ENCODE data around the gene CHFR. TPM values are rescaled to one million over a fixed set of nuclear protein-coding genes. Genes with fewer than 3 reads are reported as not detected.

Gene CHFR
- total and polyA plus RNA-seq, 2 experiments from 2014 or later = 23.0 to 42.7 TPM

DNA sequence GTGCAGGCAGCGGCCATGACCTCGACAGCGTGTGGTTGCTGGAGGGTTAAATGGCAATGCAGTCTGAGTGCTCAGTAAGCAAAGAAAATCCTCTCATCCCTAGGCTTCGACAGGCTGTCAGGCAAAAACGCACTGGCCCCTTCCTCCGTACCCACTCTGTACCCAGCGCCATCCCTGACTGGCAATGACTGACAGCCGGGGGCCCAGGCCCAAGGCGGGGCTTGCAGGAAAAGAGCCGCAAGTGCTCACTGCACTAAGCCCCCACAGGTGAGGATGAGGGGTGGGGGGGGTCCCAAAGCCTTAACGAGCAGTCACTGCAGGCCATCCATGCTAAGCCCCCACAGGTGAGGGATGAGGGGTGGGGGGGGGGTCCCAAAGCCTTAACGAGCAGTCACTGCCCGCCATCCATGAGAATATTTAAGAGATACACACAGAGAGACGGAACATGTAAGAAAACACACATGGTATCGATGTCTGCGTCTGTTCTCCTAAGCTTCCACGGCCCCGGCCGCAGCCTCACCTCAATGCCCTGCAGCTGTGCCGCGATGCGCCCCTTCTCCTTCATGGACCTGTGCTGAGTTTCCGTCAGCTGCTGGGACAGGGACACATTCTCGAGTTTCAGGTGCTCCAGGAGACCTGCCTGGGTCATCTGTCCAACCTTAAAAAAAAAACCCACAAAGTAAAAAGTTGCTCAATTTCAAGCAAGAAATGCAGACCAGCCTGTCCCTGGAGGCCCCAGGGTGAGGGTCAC, 89.4 kb downstream of the CHFR start:
- Mint-ChIP-seq H3K4me1 (no peaks in the 10 kb centered on the region), H3K27me3 (ENCODE audit: insufficient read depth, low read depth, poor library complexity) (peaks cover 4% of the 10 kb centered on the region), H3K36me3 (ENCODE audit: low read depth) (peaks cover 67% of the 10 kb centered on the region), H3K27ac (no peak overlapping the region), H3K4me3 (no peak overlapping the region), H3K9me3 (no peaks in the 10 kb centered on the region)
- peaks cover 2% of the 10 kb centered on the region for H4K20me1 ChIP-seq (replicated peaks; ENCODE audit: insufficient read depth)
- no peak overlapping the region for H3K27ac ChIP-seq (ENCODE audit: low read depth)
- no peaks in the 10 kb centered on the region for H3F3A ChIP-seq (replicated peaks; ENCODE audit: low read depth)
- H2AFZ ChIP-seq = no peak overlapping the region
- H3K36me3 ChIP-seq (ENCODE audit: insufficient read depth) = peaks cover 11% of the 10 kb centered on the region; the same call in 1 of the 2 replicates
- no peaks in the 10 kb centered on the region for H3K4me1 ChIP-seq (ENCODE audit: insufficient read depth)
- H3K4me2 ChIP-seq = no peak overlapping the region
- TF ChIP-seq EZH2phosphoT487 (IDR thresholded peaks at IDR 0.05; ENCODE audit: unreplicated experiment) = peak; percentile 29
- no peak for TF ChIP-seq NANOG (IDR thresholded peaks at IDR 0.05; ENCODE audit: borderline replicate concordance)
- DNase-seq (ENCODE audit: low spot score) = no peak
- ATAC-seq = no peak
- no peaks in the 10 kb centered on the region for H3K27me3 ChIP-seq (ENCODE audit: insufficient read depth)
- H3K79me2 ChIP-seq (replicated peaks; ENCODE audit: insufficient read depth) = no peaks in the 10 kb centered on the region
- H3K9me2 ChIP-seq (ENCODE audit: insufficient read depth) = no peaks in the 10 kb centered on the region
- no peak overlapping the region for H3K4me3 ChIP-seq

- no peak for DNase-seq (ENCODE audit: low spot score)
- peaks cover 2% of the 10 kb centered on the region for H4K20me1 ChIP-seq (replicated peaks; ENCODE audit: insufficient read depth)
- H3K36me3 ChIP-seq (ENCODE audit: insufficient read depth) = 0 out of 2 replicates have a peak, but pooled peaks cover 5% of the 10 kb centered on the region
- Mint-ChIP-seq H3K4me1 (no peaks in the 10 kb centered on the region), H3K36me3 (ENCODE audit: low read depth) (peaks cover 63% of the 10 kb centered on the region), H3K27me3 (ENCODE audit: insufficient read depth, low read depth, poor library complexity) (peaks cover 6% of the 10 kb centered on the region), H3K4me3 (no peak overlapping the region), H3K27ac (no peak overlapping the region), H3K9me3 (0 out of 3 replicates have a peak, but pooled peaks cover 3% of the 10 kb centered on the region)
- no peaks in the 10 kb centered on the region for H3K4me1 ChIP-seq (ENCODE audit: insufficient read depth)
- no peaks in the 10 kb centered on the region for H3K27me3 ChIP-seq (ENCODE audit: insufficient read depth)
- no peaks in the 10 kb centered on the region for H3K9me2 ChIP-seq (ENCODE audit: insufficient read depth)
- H3K79me2 ChIP-seq (replicated peaks; ENCODE audit: insufficient read depth) = no peaks in the 10 kb centered on the region
- H3K4me3 ChIP-seq = no peak overlapping the region
- H3K4me2 ChIP-seq = no peak overlapping the region
- no peak for ATAC-seq
- H3K27ac ChIP-seq (ENCODE audit: low read depth) = no peak overlapping the region
- no peaks in the 10 kb centered on the region for H3F3A ChIP-seq (replicated peaks; ENCODE audit: low read depth)
- no peak overlapping the region for H2AFZ ChIP-seq
- TF ChIP-seq CREB1 (CRISPR knock-in tag; IDR thresholded peaks at IDR 0.05; ENCODE audit: low read depth) = no peak
- TF ChIP-seq, protein P1, sequence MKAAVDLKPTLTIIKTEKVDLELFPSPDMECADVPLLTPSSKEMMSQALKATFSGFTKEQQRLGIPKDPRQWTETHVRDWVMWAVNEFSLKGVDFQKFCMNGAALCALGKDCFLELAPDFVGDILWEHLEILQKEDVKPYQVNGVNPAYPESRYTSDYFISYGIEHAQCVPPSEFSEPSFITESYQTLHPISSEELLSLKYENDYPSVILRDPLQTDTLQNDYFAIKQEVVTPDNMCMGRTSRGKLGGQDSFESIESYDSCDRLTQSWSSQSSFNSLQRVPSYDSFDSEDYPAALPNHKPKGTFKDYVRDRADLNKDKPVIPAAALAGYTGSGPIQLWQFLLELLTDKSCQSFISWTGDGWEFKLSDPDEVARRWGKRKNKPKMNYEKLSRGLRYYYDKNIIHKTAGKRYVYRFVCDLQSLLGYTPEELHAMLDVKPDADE (IDR thresholded peaks at IDR 0.05) = no peak
- TF ChIP-seq EZH2 (IDR thresholded peaks at IDR 0.05; ENCODE audit: low read depth, unreplicated experiment) = no peak
- TF ChIP-seq, protein P2, sequence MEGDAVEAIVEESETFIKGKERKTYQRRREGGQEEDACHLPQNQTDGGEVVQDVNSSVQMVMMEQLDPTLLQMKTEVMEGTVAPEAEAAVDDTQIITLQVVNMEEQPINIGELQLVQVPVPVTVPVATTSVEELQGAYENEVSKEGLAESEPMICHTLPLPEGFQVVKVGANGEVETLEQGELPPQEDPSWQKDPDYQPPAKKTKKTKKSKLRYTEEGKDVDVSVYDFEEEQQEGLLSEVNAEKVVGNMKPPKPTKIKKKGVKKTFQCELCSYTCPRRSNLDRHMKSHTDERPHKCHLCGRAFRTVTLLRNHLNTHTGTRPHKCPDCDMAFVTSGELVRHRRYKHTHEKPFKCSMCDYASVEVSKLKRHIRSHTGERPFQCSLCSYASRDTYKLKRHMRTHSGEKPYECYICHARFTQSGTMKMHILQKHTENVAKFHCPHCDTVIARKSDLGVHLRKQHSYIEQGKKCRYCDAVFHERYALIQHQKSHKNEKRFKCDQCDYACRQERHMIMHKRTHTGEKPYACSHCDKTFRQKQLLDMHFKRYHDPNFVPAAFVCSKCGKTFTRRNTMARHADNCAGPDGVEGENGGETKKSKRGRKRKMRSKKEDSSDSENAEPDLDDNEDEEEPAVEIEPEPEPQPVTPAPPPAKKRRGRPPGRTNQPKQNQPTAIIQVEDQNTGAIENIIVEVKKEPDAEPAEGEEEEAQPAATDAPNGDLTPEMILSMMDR (conservative IDR thresholded peaks at IDR 0.05; ENCODE audit: low read depth in 2 of 2) = no peak
- no peak for TF ChIP-seq STAT1 (IDR thresholded peaks at IDR 0.05; ENCODE audit: unreplicated experiment)
- no peak for TF ChIP-seq ZNF331 (CRISPR knock-in tag; IDR thresholded peaks at IDR 0.05; ENCODE audit: low read depth)
- TF ChIP-seq, protein P3, sequence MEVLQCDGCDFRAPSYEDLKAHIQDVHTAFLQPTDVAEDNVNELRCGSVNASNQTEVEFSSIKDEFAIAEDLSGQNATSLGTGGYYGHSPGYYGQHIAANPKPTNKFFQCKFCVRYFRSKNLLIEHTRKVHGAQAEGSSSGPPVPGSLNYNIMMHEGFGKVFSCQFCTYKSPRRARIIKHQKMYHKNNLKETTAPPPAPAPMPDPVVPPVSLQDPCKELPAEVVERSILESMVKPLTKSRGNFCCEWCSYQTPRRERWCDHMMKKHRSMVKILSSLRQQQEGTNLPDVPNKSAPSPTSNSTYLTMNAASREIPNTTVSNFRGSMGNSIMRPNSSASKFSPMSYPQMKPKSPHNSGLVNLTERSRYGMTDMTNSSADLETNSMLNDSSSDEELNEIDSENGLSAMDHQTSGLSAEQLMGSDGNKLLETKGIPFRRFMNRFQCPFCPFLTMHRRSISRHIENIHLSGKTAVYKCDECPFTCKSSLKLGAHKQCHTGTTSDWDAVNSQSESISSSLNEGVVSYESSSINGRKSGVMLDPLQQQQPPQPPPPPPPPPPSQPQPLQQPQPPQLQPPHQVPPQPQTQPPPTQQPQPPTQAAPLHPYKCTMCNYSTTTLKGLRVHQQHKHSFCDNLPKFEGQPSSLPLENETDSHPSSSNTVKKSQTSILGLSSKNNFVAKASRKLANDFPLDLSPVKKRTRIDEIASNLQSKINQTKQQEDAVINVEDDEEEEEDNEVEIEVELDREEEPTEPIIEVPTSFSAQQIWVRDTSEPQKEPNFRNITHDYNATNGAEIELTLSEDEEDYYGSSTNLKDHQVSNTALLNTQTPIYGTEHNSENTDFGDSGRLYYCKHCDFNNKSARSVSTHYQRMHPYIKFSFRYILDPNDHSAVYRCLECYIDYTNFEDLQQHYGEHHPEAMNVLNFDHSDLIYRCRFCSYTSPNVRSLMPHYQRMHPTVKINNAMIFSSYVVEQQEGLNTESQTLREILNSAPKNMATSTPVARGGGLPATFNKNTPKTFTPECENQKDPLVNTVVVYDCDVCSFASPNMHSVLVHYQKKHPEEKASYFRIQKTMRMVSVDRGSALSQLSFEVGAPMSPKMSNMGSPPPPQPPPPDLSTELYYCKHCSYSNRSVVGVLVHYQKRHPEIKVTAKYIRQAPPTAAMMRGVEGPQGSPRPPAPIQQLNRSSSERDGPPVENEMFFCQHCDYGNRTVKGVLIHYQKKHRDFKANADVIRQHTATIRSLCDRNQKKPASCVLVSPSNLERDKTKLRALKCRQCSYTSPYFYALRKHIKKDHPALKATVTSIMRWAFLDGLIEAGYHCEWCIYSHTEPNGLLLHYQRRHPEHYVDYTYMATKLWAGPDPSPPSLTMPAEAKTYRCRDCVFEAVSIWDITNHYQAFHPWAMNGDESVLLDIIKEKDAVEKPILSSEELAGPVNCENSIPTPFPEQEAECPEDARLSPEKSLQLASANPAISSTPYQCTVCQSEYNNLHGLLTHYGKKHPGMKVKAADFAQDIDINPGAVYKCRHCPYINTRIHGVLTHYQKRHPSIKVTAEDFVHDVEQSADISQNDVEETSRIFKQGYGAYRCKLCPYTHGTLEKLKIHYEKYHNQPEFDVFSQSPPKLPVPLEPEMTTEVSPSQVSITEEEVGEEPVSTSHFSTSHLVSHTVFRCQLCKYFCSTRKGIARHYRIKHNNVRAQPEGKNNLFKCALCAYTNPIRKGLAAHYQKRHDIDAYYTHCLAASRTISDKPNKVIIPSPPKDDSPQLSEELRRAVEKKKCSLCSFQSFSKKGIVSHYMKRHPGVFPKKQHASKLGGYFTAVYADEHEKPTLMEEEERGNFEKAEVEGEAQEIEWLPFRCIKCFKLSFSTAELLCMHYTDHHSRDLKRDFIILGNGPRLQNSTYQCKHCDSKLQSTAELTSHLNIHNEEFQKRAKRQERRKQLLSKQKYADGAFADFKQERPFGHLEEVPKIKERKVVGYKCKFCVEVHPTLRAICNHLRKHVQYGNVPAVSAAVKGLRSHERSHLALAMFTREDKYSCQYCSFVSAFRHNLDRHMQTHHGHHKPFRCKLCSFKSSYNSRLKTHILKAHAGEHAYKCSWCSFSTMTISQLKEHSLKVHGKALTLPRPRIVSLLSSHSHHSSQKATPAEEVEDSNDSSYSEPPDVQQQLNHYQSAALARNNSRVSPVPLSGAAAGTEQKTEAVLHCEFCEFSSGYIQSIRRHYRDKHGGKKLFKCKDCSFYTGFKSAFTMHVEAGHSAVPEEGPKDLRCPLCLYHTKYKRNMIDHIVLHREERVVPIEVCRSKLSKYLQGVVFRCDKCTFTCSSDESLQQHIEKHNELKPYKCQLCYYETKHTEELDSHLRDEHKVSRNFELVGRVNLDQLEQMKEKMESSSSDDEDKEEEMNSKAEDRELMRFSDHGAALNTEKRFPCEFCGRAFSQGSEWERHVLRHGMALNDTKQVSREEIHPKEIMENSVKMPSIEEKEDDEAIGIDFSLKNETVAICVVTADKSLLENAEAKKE (CRISPR knock-in tag; IDR thresholded peaks at IDR 0.05) = no peak
- no peak for TF ChIP-seq EZH2phosphoT487 (IDR thresholded peaks at IDR 0.05; ENCODE audit: unreplicated experiment)
- TF ChIP-seq NANOG (IDR thresholded peaks at IDR 0.05; ENCODE audit: borderline replicate concordance) = no peak
- no peak for TF ChIP-seq JUNB (IDR thresholded peaks at IDR 0.05; ENCODE audit: unreplicated experiment)
These were observed 91.6 kb downstream of the CHFR start for GRCh38 chr12:132795847-132796246.

Measured in GM23338 (cell line).